GM19468 (cell line): ENCODE data around the gene SLC16A5.
"Not testable (repeated sequence)": the region's sequence is repeated elsewhere in the genome, so short reads cannot be mapped to it uniquely, and the experiment has no call there.

Experiments used
- ATAC-seq: cut with Tn5 transposase; IDR thresholded peaks from one replicate; pipeline ENCODE4 v1.9.1; 2021; ENCODE audit warnings: mild to moderate bottlenecking, moderate library complexity, moderate number of reproducible peaks; ENCODE audit not compliant: unreplicated experiment; ENCODE audit errors: extremely low read depth

SLC16A5 gene

DNA sequence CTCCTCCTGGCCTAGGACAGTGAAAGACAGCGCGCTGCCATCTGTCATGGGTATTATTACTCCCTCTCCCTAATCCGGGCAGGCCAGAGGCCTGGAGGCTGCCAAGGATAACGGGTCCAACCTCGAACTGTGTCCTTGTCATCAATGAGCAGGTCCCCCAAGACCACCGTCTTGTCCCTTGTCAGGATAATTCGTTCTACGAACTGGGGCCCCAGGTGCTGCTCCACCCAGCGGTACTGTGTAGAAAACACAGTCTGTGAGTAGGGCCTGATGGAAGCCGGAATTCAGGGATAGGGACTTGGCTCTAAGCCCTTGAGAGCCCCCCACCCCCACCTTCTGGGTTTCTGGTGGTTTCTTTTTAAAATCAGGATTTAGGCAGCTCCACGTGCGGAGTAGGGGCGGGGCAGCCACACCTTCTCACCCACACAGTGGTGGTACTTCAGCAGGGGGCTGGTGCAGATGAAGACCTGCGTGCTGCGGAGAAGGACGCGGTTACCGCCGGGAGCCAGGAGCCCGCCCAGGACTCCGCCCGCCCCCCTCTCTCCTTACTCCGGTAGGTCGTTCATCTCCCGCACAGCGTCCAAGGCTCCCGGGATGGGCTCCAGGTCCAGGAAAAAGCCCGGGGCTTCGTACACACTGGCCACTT is 43.0 kb downstream of the SLC16A5 start:
- ATAC-seq = no peak

- ATAC-seq = peak; percentile 83
Observed at GRCh38 chr17:75131278-75132017, 43.7 kb downstream of the SLC16A5 start, which contains the start of gene NT5C. Gene NT5C (minus strand): TSS chr17:75131742. CDS start chr17:75131707, 35 bp downstream.

- not testable (repeated sequence) for ATAC-seq
Observed at GRCh38 chr17:75132018-75133000, 44.6 kb downstream of the SLC16A5 start.

- ATAC-seq = no peak
Observed at GRCh38 chr17:75133001-75133400, 45.2 kb downstream of the SLC16A5 start.

- not testable (repeated sequence) for ATAC-seq
Observed at GRCh38 chr17:75133607-75134347, 46.0 kb downstream of the SLC16A5 start.

- no peak for ATAC-seq
Observed at GRCh38 chr17:75135452-75135851, 47.7 kb downstream of the SLC16A5 start.

- ATAC-seq = no peak
Observed at GRCh38 chr17:75135946-75136345, 48.2 kb downstream of the SLC16A5 start.

GRCh38 chr17:75137762-75138161 is 50.0 kb downstream of the SLC16A5 start:
- not testable (repeated sequence) for ATAC-seq

DNA sequence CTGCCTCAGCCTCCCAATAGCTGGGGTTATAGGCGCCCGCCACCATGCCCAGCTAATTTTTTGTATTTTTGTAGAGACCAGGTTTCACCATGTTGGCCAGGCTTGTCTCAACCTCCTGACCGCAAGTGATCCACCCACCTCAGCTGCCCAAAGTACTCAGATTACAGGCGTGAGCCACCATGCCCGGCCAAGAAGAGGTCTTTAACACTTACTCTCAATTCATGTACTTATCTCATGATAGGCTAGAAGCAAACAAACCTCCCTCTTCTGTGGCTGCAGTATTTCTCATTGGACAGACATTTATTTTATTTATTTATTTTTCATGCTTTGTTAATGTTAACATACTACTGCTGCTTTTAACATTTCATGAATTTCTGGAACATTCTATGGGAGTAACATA is 50.8 kb downstream of the SLC16A5 start:
- no peak for ATAC-seq

DNA sequence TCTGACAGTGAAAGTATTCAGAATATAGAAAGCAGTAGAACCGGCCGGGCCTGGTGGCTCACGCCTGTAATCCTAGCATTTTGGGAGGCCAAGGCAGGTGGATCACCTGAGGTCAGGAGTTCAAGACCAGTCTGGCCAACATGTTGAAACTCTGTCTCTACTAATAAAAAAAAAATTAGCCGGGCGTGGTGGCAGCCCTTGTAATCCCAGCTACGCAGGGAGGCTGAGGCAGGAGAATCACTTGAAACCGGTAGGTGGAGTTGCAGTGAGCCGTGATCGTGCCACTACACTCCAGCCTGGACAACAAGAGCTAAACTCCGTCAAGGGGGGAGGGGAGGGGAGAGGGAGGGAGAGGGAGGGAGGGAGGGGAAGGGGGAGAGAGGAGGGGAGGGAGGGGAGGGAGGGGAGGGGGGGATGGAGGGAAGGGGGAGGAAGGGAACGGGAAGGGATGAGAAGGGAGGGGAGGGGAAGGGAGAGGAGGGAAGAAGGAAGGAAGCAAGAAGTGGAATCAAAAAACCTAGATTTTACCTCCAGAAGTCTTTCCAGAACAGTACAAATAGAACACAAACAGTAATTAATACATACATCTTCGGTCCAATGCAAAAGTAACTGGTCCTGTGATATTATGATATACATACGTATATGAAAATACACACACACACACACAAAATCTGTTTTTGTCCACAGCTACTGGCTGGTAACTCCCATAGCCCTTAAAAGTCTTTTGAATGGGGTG is 54.6 kb downstream of the SLC16A5 start:
- ATAC-seq = no peak

DNA sequence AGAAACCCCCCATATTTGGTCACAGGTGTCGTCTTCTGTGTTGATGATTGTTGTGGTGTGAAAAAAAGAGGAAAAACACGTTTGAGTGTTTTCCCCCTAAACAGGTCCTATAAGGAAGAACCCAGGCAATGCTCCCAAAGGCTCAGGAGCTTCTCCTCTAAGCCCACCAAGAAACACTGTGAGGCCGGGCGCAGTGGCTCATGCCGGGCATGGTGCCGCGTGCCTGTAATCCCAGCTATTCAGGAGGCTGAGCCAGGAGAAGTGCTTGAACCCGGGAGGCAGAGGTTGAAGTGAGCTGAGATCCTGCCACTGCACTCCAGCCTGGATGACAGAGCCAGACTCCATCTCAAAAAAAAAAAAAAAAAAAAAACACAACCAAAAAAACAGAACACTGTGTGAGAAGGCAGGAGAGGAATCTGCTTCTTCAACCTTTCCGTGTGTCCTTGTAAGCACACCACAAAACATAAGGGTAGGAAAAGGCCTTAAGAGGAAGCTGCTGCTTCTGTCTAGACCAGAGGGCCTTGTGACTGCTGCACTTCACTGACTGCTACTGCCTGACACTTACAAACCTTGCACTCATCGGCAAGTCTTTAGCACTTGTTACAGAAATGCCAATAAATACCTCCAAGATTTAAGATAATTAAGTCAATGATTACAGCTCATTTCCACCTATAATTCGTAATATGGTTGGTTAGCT is 57.2 kb downstream of the SLC16A5 start:
- no peak for ATAC-seq

GRCh38 chr17:75146592-75146991 is 58.8 kb downstream of the SLC16A5 start:
- no peak for ATAC-seq

DNA sequence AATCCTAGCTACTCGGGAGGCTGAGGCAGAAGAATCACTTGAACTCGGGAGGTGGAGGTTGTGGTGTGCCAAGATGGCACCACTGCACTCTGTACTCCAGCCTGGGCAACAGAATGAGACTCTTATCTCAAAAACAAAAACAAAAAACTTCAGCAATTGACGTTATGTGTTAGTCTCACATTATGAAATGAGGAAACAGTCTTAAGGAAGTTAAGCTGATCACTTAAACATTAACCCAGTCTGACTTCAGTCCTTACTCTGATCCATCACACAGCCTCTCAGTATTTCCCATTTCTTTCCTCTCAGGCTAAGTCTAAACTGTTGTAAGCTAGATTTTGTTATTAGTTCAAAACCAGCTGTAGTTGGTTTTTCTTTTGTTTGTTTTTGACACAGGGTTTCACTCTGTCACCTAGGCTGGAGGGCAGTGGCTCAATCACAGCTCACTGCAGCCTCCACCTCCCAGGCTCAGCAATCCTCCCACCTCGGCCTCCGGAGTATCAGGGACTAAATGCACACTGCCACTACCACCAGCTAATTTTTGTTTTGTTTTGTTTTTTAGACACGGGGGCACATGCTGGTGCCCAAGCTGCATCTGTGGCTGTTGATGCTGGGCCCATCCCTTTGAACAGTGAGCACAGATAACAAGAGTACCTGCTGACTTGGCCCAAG is 60.3 kb downstream of the SLC16A5 start:
- ATAC-seq = no peak

DNA sequence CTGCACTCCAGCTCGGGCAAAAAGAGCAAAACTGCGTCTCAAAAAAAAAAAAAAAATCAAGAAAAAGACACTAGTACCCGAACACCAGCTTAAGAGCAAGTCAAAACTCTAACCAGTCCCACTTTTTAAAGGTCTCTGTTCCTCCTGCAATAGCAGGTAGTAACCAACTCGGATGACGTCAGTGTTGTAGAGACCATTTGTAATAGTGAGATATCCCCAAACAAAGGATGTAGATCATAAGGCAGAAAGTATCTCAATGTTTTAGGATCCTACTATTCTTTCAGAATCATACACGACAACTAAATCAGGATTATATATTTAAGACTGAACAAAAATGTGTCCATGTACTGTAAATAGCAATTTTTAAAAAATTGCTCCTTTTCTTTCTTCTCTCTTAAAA is 64.2 kb downstream of the SLC16A5 start:
- ATAC-seq = no peak

DNA sequence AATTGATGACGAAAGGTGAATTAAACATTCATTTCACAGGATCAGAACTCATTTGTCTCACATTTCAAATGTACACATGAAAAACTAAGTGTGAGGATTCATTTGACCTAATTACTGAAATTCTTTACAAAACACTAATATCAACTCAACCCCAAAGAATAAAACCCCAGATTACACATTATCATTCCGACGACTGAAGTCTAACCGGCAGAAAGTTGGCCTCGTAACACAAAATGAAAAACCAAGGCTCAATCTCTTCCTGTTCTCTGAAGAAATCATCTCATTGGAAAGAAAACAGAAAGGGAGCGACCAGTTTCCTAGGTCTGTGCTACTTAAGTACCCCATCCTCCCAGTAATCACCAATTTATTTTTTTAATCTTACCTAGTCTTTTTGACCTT is 64.8 kb downstream of the SLC16A5 start:
- ATAC-seq = no peak

DNA sequence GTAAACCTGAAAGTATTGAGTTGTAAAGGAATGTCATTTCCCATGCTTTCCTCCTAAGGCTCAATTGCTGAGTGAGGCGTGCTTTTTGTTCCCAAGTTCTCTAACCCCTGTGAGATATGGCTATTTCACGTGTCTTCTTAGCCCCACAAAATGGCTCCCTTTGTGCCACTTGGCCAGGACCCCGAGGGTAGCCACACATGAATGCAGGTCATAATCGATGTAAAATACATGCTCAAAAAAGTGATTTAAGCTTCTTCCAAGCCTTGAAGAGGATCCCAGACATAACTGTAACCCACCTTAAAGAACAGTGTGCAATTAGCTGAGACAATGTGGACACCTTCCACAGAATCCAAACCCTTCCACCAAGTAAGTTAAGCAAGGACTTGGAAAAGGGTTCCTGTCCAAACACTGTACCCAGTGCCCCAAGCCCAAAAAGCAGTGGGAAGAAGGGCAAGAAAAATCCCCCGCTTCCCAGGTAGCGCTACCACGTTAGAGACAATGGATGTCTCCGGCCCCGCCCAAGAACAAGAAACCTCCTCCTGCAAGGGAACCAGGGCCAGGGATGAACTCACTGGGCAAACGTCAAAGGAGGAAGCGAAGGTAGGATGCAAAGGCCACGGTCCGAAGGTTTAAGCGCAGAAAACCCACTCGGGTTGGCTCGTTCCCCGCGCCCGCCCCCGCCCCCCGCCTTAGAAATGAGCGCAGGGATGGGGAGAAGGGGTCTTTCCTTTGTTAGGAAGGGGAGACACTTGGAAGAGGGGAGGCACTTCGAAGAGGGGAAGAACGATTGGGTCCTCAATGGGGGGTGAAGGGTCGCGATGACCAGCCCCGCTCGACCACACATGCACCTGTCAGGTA is 65.4 kb downstream of the SLC16A5 start:
- ATAC-seq = no peak

GRCh38 chr17:75153780-75154194 is 66.0 kb downstream of the SLC16A5 start:
- ATAC-seq = peak; percentile 5
